Spleen (tissue), 11 donors: ENCODE data around the gene RPTN. TPM values are rescaled to one million over a fixed set of nuclear protein-coding genes. Genes with fewer than 3 reads are reported as not detected.

ENCODE experiments used
- DNase-seq: peaks from one replicate; pipeline ENCODE4 v3.0.0-alpha.2; 2020
- H3K27ac ChIP-seq, 8 donors: fragments of 200-600 bp; sonication (generic) in 7 of 8; 1 replicate in 4 of 8; 2 replicates in 4 of 8; pipeline versions ENCODE4 v1.5.0 to v1.8.0; 2016 to 2021; ENCODE audit warnings: inconsistent platforms in 4 of 8, mild to moderate bottlenecking in 4 of 8, moderate library complexity in 1 of 8
- H3K27me3 ChIP-seq, 7 donors: fragments of 200-600 bp; sonication (generic) in 6 of 7; replicated peaks in 1 of 7; 1 replicate in 4 of 7; 2 replicates in 3 of 7; pipeline versions ENCODE4 v1.5.0 to v1.8.0; 2016 to 2021; ENCODE audit warnings: inconsistent platforms in 3 of 7, mild to moderate bottlenecking in 1 of 7
- H3K36me3 ChIP-seq, 6 donors: fragments of 200-600 bp; sonication (generic) in 5 of 6; 1 replicate in 4 of 6; 2 replicates in 2 of 6; pipeline versions ENCODE4 v1.5.0 to v1.8.0; 2016 to 2021; ENCODE audit warnings: inconsistent platforms in 2 of 6
- H3K4me1 ChIP-seq, 6 donors: fragments of 200-600 bp; sonication (generic) in 5 of 6; 1 replicate in 3 of 6; 2 replicates in 3 of 6; pipeline versions ENCODE4 v1.5.0 to v1.8.0; 2016 to 2021; ENCODE audit warnings: inconsistent platforms in 3 of 6
- H3K4me3 ChIP-seq, 8 donors: fragments of 200-600 bp; sonication (generic) in 7 of 8; 1 replicate in 4 of 8; 2 replicates in 4 of 8; pipeline versions ENCODE4 v1.5.0 to v1.8.0; 2016 to 2021; ENCODE audit warnings: inconsistent platforms in 4 of 8, mild to moderate bottlenecking in 4 of 8, moderate library complexity in 2 of 8
- H3K9me3 ChIP-seq, 8 donors: fragments of 200-600 bp; sonication (generic) in 7 of 8; 1 replicate in 4 of 8; 2 replicates in 4 of 8; pipeline versions ENCODE4 v1.5.0 to v1.8.0; 2016 to 2021; ENCODE audit warnings: inconsistent platforms in 4 of 8
- CTCF ChIP-seq, 11 experiments: fragments of 200-600 bp in 7 of 11; fragments of 450-650 bp in 4 of 11; sonication (generic) in 4 of 11; IDR thresholded peaks in 8 of 11; conservative IDR thresholded peaks in 3 of 11; 1 replicate in 7 of 11; 2 replicates in 4 of 11; pipeline versions ENCODE4 v1.4.0 to v1.8.0; 2016 to 2021; ENCODE audit warnings: antibody characterized with exemption in 11 of 11, inconsistent platforms in 4 of 11, mild to moderate bottlenecking in 1 of 11
- POLR2A ChIP-seq, 3 donors: fragments of 450-650 bp; IDR thresholded peaks; one replicate each; pipeline ENCODE4 v1.5.1; 2017; ENCODE audit warnings: antibody characterized with exemption in 3 of 3, mild to moderate bottlenecking in 1 of 3
- POLR2AphosphoS5 ChIP-seq, 3 donors: sonication (generic); formaldehyde crosslinking; IDR thresholded peaks; one replicate each; pipeline ENCODE4 v1.5.1; 2017; ENCODE audit warnings: antibody characterized with exemption in 3 of 3
- WGBS, 5 donors: extraction: QIAGEN DNeasy Blood & Tissue Kit in 3 of 5; methylation state at CpG; one replicate each; pipeline versions ENCODE4 v1.1.5 to v1.1.7; 2013 to 2018; 5-methylcytosine and 5-hydroxymethylcytosine counted together
- intact Hi-C: fragments of 100-400 bp; cut with DNase I; formaldehyde crosslinking; loops from one replicate; pipeline ENCODE4 v1.15.0; 2023; ENCODE audit warnings: low total_unique reads
- polyA plus RNA-seq, 3 donors: library from polyadenylated mRNA; stranded (reverse); fragments of 200-250 nt; gene quantifications; one replicate each; pipeline ENCODE4 v1.2.1, GENCODE V29; 2013
- total RNA-seq, 7 donors: library from RNA; depleted of rRNA in 3 of 7; stranded (reverse); fragments of >200 nt in 3 of 7; fragmentation: NEBNext Ultra II Directional in 4 of 7; extraction: Animal tissue kit (Norgen Biotek cat#: 25700) in 4 of 7; gene quantifications; one replicate each; pipeline versions ENCODE4 v1.1.0 to v1.2.1, GENCODE V29; 2016 to 2021
- donor health status: healthy with polysubstance abuse.
- donor health status: DM: no; HTN: no; CAD: no; lungs with moderate emphysema.
- donor health status: DM: no; HTN: no; CAD: no.
- donor health status: Bipolar disorder and iron deficiency.
- donor health status: healthy.
- donor health status: DM: no; HTN: no; CAD: no.
- donor health status: DM: yes; HTN: yes; CAD: no.

The RPTN gene
- total and polyA plus RNA-seq, 10 donors, result not detected

GRCh38 chr1:152115344-152115743, 43.7 kb downstream of the RPTN start, which contains the start of gene TCHH:
Gene TCHH (minus strand): TSS chr1:152115444. CDS start chr1:152114080, 1,364 bp downstream.
- WGBS, 5 donors, result 60 to 68% (median 62%) methylated on average over 4 of the region's 4 CpGs

GRCh38 chr1:152112885-152113432, 46.1 kb downstream of the RPTN start:
- no peak for DNase-seq
- H3K27ac ChIP-seq, result no peak overlapping the region
- H3K36me3 ChIP-seq, result no peaks in the 10 kb centered on the region
- H3K4me3 ChIP-seq, result peak overlapping the region in 2 of 8 donors; percentile 47 to 68
- H3K9me3 ChIP-seq, result peaks cover 0 to 14% (median 0%) of the 10 kb centered on the region in 8 donors
- 25 to 31% (median 26%) methylated on average over 13 of the region's 13 CpGs for WGBS, 5 donors
- H3K4me1 ChIP-seq, result peaks cover 22 to 55% (median 47%) of the 10 kb centered on the region in 6 donors
- intact Hi-C loops, result no loop called here
- no peak for TF ChIP-seq CTCF (IDR thresholded peaks at IDR 0.05 in 8 of 11, conservative IDR thresholded peaks at IDR 0.05 in 3 of 11)
- TF ChIP-seq POLR2AphosphoS5 (IDR thresholded peaks at IDR 0.05), result no peak
- TF ChIP-seq POLR2A (IDR thresholded peaks at IDR 0.05), result no peak
- peaks cover 0 to 99% (median 76%) of the 10 kb centered on the region in 7 donors for H3K27me3 ChIP-seq

More at GRCh38 chr1:152115344-152115743, 43.7 kb downstream of the RPTN start, which contains the start of gene TCHH:
- Histone ChIP-seq H3K27me3 (peaks cover 0 to 98% (median 52%) of the 10 kb centered on the region in 7 donors), H3K4me1 (peaks cover 18 to 31% (median 26%) of the 10 kb centered on the region in 6 donors), H3K4me3 (no peak within 1 kb of the TSS), H3K27ac (no peak within 1 kb of the TSS), H3K9me3 (no peaks in the 10 kb centered on the region), H3K36me3 (no peaks in the 10 kb centered on the region)
- DNase-seq, result no peak
- intact Hi-C loops, result no loop called here
- no peak for TF ChIP-seq CTCF (IDR thresholded peaks at IDR 0.05 in 8 of 11, conservative IDR thresholded peaks at IDR 0.05 in 3 of 11)
- TF ChIP-seq POLR2AphosphoS5 (IDR thresholded peaks at IDR 0.05), result no peak
- no peak for TF ChIP-seq POLR2A (IDR thresholded peaks at IDR 0.05)

- Histone ChIP-seq H3K27ac (no peak overlapping the region), H3K36me3 (no peaks in the 10 kb centered on the region), H3K4me1 (peaks cover 22 to 61% (median 51%) of the 10 kb centered on the region in 6 donors), H3K4me3 (peak overlapping the region in 7 of 8 donors; percentile 35 to 68 (median 47)), H3K9me3 (peaks cover 0 to 20% (median 0%) of the 10 kb centered on the region in 8 donors), H3K27me3 (peaks cover 0 to 100% (median 82%) of the 10 kb centered on the region in 7 donors)
- intact Hi-C loops, result no loop called here
- TF ChIP-seq POLR2AphosphoS5 (IDR thresholded peaks at IDR 0.05) (no peak), CTCF (IDR thresholded peaks at IDR 0.05 in 8 of 11, conservative IDR thresholded peaks at IDR 0.05 in 3 of 11) (no peak), POLR2A (IDR thresholded peaks at IDR 0.05) (no peak)
- no peak for DNase-seq
- WGBS, 5 donors, result 2 to 8% (median 2%) methylated on average over 50 to 53 of the region's 53 CpGs
These were observed 46.7 kb downstream of the RPTN start for GRCh38 chr1:152112101-152112884.

GRCh38 chr1:152111515-152111968, 47.5 kb downstream of the RPTN start:
- no peak overlapping the region for H3K27ac ChIP-seq
- WGBS, 5 donors, result 0 to 2% (median 1%) methylated on average over 35 to 44 of the region's 44 CpGs
- H3K27me3 ChIP-seq, result peaks cover 0 to 100% (median 90%) of the 10 kb centered on the region in 7 donors
- peak overlapping the region; percentile 5 to 68 (median 46) for H3K4me3 ChIP-seq
- no peaks in the 10 kb centered on the region for H3K36me3 ChIP-seq
- H3K9me3 ChIP-seq, result peaks cover 0 to 22% (median 0%) of the 10 kb centered on the region in 8 donors
- peak; percentile 58 for DNase-seq
- TF ChIP-seq CTCF (IDR thresholded peaks at IDR 0.05 in 8 of 11, conservative IDR thresholded peaks at IDR 0.05 in 3 of 11) (no peak), POLR2A (IDR thresholded peaks at IDR 0.05) (no peak), POLR2AphosphoS5 (IDR thresholded peaks at IDR 0.05) (no peak)
- intact Hi-C loops, result no loop called here
- H3K4me1 ChIP-seq, result peaks cover 22 to 62% (median 51%) of the 10 kb centered on the region in 6 donors
